ENCODE measurements around the gene PRG2.
"Not testable (repeated sequence)": the region's sequence is repeated elsewhere in the genome, so short reads cannot be mapped to it uniquely, and the experiment has no call there.

Gene PRG2

DNA sequence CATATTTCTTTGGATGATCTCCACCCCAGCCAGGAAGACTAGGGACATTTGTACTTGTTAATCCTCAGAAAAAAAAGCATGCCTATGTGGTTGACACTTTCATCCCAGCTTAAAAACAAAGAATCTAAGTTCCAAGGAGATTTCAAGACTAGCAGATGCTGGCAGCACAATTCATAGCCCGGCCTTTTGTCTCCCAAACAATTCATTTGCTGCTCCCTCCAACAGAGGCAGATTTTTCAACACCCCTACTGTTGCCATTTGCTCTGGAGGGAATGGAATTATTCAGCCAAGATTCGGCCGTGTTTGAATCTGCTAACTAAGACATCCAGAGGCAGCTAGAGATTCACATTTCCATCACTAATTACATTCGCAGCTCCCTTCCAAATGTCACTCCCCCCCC is 37.0 kb downstream of the PRG2 start:
- intact Hi-C loops (cut with DNase I): loop anchor here (10.0 kb wide), 1 partner anchor 101 kb away; no protein-coding TSS in a partner anchor
- DNase-seq: no peak

DNA sequence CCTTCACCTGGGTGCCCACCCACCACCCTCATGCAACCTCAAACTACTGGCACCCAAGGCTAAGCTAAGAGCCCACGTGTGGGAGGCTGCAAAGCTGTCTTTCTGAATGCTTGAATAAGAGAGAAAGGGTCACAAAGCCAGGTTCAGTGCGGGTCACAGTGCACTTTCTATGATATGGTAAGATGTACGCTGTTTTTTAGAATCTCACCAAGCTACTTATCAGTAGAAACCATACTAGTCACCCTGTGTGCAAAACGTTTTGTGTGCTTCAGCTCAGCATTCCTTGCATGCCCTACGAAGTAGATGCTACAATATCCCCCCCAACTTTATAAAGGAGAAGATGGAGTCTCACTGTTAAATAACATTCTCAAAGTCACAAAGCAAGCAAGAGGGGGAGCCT is 37.4 kb downstream of the PRG2 start:
- DNase-seq: peak in 1 of 10 donors; percentile 4
- intact Hi-C loops (cut with DNase I): loop anchor here (10.0 kb wide), 1 partner anchor 102 kb away; no protein-coding TSS in a partner anchor

DNA sequence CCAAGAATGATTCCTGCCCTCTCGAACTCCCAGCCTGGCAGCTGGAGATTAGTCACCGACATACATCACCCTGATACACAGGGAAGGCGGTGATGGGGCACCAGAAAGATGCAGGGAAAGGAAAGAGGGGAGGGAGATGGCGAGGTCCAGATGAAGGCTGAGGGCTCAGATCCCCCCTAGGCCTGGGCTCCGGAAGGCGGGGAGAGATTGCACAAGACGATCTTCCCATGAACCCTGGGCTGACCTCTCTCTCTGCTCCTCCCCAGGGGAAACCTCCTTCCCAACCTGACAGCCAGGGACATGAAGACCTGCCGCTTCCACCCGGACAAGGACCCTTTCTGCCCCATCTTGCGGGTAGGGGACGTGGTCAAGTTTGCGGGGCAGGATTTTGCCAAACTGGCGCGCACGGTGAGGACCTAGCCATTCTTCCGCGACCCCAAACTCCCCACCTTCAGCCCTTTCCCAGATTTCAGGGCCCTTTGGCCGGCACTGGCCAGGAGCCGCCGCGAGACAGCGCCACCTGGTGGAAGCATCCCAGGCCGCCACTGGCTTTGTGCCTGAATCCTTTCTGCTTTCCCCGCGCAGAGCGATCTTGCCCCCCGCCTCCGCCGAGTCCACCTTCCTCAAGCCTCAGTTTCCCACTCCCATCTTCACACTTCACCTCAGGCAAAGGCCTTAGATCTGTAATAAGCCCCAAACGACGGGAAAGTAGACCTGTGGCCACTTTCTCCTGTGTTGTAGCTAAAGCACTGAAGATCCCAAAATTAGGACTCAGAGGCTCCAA is 40.8 kb downstream of the PRG2 start:
- intact Hi-C loops (cut with DNase I): loop anchor here (5.0 to 10.0 kb wide), 3 partner anchors 105 to 1165 kb away; no protein-coding TSS in a partner anchor
- DNase-seq: peak; percentile 28 to 94 (median 74)

DNA sequence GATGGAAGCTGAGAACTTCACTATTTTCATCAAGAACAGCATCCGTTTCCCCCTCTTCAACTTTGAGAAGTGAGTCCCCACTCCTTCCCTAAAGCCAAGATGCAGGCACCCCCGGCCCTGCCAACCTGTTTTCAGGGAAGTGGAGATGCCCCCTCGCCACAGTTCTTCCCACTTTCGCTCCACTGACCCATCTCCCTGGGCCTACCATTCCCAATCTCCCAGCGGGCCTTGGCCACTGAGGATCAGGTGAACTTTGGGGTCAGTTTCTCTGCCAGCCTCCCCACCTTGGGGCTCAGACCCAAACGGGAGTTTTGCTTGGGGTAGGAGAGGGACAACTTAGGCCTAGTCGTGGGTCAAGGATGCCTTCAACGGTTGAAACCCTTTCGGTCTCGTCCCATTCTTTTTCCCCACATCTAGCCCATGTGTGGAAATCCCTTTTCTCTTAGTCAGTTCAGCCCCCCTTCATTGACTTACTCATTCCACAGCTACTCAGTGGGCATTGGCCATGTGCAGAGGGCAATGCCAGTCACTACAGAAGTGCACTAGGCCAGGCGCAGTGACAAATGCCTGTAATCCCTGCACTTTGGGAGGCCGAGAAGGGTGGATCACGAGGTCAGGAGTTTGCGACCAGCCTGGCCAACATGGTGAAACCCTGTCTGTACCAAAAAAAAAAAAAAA is 41.7 kb downstream of the PRG2 start:
- intact Hi-C loops (cut with DNase I): loop anchor here (5.0 to 10.0 kb wide), 2 partner anchors 179 to 1166 kb away; no protein-coding TSS in a partner anchor

DNA sequence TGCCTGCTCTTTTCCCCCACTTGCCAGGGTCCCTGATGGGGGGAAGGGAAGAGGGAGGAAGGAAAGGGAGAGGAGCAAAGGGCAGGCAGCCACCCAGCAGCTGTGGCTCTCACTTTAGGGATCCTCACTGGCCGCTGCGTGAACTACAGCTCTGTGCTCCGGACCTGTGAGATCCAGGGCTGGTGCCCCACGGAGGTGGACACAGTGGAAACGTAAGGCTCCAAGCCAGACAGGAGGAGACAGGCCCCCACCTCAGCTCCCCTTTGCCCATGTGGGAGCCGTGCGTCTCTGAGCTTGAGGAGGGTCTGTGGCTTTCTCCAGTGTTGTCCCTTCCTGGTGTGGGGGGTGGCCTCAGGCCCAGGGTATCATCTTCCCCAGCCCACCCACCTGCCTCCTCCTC is 42.4 kb downstream of the PRG2 start:
- intact Hi-C loops (cut with DNase I): loop anchor here (5.0 to 10.0 kb wide), 2 partner anchors 179 to 1167 kb away; no protein-coding TSS in a partner anchor
- DNase-seq: peak in 2 of 10 donors; percentile 72 to 79

More for the DNA sequence above, 41.7 kb downstream of the PRG2 start:
- peak in 1 of 10 donors; percentile 68 for DNase-seq

DNA sequence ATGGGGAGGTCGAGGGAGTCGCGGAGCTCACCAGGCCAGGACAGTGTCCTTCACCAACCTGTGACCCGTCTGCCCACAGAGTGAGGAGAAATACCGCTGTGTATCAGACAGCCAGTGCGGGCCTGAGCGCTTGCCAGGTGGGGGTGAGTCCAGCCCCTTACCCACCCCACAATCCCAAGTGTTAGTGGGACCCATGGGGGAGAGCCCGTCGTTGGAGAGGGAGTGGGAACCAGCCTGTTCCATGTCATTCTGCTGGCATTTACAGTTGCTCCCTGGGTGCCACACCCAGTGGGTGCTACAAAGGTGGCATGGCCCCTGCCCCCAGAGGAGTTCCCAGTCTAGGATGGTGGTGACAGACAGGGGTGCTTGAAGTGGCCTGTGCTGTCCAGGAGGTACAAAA is 43.1 kb downstream of the PRG2 start:
- peak in 1 of 10 donors; percentile 48 for DNase-seq
- intact Hi-C loops (cut with DNase I): loop anchor here (2.0 to 10.0 kb wide), 3 partner anchors 180 to 1167 kb away; no protein-coding TSS in a partner anchor

- intact Hi-C loops (cut with DNase I): loop anchor here (2.0 to 10.0 kb wide), 3 partner anchors 182 to 1169 kb away; no protein-coding TSS in a partner anchor
- DNase-seq: peak; percentile 34 to 93 (median 72)
Observed at GRCh38 chr11:57345555-57346211, 44.8 kb downstream of the PRG2 start.

GRCh38 chr11:57344826-57345225 is 45.6 kb downstream of the PRG2 start:
- intact Hi-C loops (cut with DNase I): loop anchor here (5.0 to 10.0 kb wide), 2 partner anchors 182 to 1170 kb away; no protein-coding TSS in a partner anchor
- DNase-seq: peak in 1 of 10 donors; percentile 36

DNA sequence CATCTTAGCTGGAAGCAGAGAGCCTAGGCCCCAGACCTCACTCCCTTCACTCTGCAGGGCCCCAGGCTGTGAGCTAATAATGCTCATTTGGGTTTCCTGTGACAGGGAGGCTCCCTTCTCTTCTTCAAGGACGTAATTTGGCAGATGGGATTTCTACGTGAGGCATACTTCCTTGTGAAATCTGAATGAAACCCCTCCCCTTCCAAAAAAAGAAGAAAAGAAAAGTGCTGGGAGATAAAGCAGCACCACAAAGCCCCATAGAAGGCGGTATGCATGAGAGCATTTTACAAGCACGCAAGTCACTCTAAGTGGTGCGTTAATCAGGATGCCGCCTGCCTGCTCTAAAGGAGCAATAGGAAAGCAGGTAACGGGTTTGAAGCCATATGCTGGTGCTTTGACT is 46.6 kb downstream of the PRG2 start:
- peak in 1 of 10 donors; percentile 8 for DNase-seq
- intact Hi-C loops (cut with DNase I): loop anchor here (10.0 kb wide), 1 partner anchor 1171 kb away; no protein-coding TSS in a partner anchor

- no peak for DNase-seq
Observed at GRCh38 chr11:57342702-57343101, 47.7 kb downstream of the PRG2 start.

GRCh38 chr11:57341250-57341808 is 49.1 kb downstream of the PRG2 start:
- DNase-seq: no peak
- intact Hi-C loops (cut with DNase I): loop anchor here (10.0 kb wide), 1 partner anchor 1173 kb away; no protein-coding TSS in a partner anchor

More at GRCh38 chr11:57342702-57343101, 47.7 kb downstream of the PRG2 start:
- intact Hi-C loops (cut with DNase I): loop anchor here (10.0 kb wide), 1 partner anchor 1172 kb away; no protein-coding TSS in a partner anchor

GRCh38 chr11:57340039-57340615 is 50.3 kb downstream of the PRG2 start:
- peak in 1 of 10 donors; percentile 67 for DNase-seq
- intact Hi-C loops (cut with DNase I): loop anchor here (10.0 kb wide), 1 partner anchor 1175 kb away; no protein-coding TSS in a partner anchor

DNA sequence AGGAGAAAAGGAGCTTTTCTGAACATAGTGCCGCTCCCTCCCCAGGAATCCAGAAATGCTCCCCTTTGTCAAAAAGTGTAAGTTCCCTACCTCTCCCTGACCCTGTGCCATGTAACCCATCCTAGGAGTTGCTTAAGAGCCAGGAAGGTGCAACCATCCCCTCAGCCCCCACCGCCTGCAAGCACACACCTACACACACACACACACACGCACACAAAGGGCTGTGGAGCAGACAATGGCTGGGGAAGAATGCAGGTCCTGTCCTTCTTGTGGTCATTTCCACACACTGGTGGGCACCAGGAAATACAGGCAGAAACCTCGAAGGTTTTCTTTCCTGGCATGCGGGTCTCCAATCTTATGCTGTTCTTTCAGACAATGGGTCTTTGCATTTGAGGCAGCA is 51.1 kb downstream of the PRG2 start:
- intact Hi-C loops (cut with DNase I): loop anchor here (5.0 kb wide), 1 partner anchor 193 kb away; the partner anchor contains the start of gene TIMM10
- DNase-seq: no peak

DNA sequence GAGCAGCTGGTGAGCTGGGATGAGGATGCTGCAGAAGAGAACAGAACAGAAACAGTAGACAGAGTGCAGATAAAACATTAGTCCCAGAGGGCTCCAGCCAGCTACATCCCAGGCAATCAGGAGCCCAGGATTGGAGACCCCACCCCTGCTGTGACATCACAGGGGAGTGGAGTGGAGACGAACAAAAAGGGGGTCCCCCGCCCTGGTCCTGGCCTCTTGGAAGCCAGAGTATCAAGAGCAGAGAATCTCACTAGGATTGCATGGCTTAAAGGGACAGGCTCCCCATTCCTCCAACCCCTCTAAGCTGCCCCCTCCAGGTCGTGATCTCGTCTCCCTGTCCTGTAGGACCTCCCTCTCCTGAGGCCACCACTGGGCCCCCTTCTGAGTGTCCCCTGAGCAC is 52.3 kb downstream of the PRG2 start, which contains the start of gene P2RX3:
Gene P2RX3 (plus strand): TSS at position 211 of the 400 bp plus-strand sequence. CDS start 199 bp downstream, outside the sequence.
- peak in 1 of 10 donors; percentile 58 for DNase-seq
- intact Hi-C loops (cut with DNase I): loop anchor here (5.0 kb wide), 1 partner anchor 194 kb away; the partner anchor contains the start of gene TIMM10

GRCh38 chr11:57336856-57337255 is 53.6 kb downstream of the PRG2 start:
- intact Hi-C loops (cut with DNase I): loop anchor here (5.0 kb wide), 1 partner anchor 195 kb away; the partner anchor contains the start of gene TIMM10
- not testable (repeated sequence) for DNase-seq

All from posterior cingulate gyrus (tissue), 11 donors.